Thyroid gland (tissue), 4 donors: ENCODE data around the gene CREB3L2. TPM values are rescaled to one million over a fixed set of nuclear protein-coding genes. Genes with fewer than 3 reads are reported as not detected.

Experiments used
- DNase-seq, 2 donors: peaks; one replicate each; pipeline ENCODE4 v3.0.0-alpha.2; 2019
- H3K27ac ChIP-seq, 3 donors: fragments of 200-600 bp; sonication (generic); 1 replicate in 2 of 3; 2 replicates in 1 of 3; pipeline ENCODE4 v1.5.1; 2016 to 2019; ENCODE audit warnings: mild to moderate bottlenecking in 1 of 3, moderate library complexity in 1 of 3
- H3K27me3 ChIP-seq: fragments of 200-600 bp; sonication (generic); one replicate; pipeline ENCODE4 v1.5.1; 2019
- H3K36me3 ChIP-seq, 2 donors: fragments of 200-600 bp; sonication (generic); one replicate each; pipeline ENCODE4 v1.5.1; 2016 to 2019
- H3K4me1 ChIP-seq, 2 donors: fragments of 200-600 bp; sonication (generic); one replicate each; pipeline ENCODE4 v1.5.1; 2017 to 2019
- H3K4me3 ChIP-seq, 3 donors: fragments of 200-600 bp; sonication (generic); replicated peaks in 1 of 3; 1 replicate in 2 of 3; 2 replicates in 1 of 3; pipeline ENCODE4 v1.5.1; 2016; ENCODE audit warnings: mild to moderate bottlenecking in 1 of 3
- H3K9me3 ChIP-seq: fragments of 200-600 bp; sonication (generic); one replicate; pipeline ENCODE4 v1.5.1; 2017
- POLR2A ChIP-seq, 2 donors: fragments of 450-650 bp; IDR thresholded peaks; one replicate each; pipeline ENCODE4 v1.6.1; 2017; ENCODE audit warnings: antibody characterized with exemption in 2 of 2, mild to moderate bottlenecking in 2 of 2, moderate library complexity in 1 of 2
- WGBS, 2 donors: methylation state at CpG; one replicate each; pipeline ENCODE4 v1.1.5; 2017; 5-methylcytosine and 5-hydroxymethylcytosine counted together
- intact Hi-C: fragments of 100-400 bp; cut with DNase I; formaldehyde crosslinking; loops from one replicate; pipeline ENCODE4 v1.15.1; 2023
- total RNA-seq, 4 donors: library from RNA; depleted of rRNA; stranded (reverse); fragments of >200 nt; gene quantifications; one replicate each; pipeline ENCODE4 v1.2.3, GENCODE V29; 2016
- TF ChIP-seq, protein P1 (sequence below), 6 experiments: fragments of 200-600 bp in 3 of 6; fragments of 450-650 bp in 3 of 6; sonication (generic) in 3 of 6; IDR thresholded peaks; one replicate each; pipeline ENCODE4 v1.5.1; 2016 to 2019; ENCODE audit warnings: antibody characterized with exemption in 6 of 6, mild to moderate bottlenecking in 2 of 6, inconsistent platforms in 1 of 6, moderate library complexity in 1 of 6

The CREB3L2 gene
- total RNA-seq, 4 donors from 2014 or later = 86.1 to 143 (median 103) TPM

DNA sequence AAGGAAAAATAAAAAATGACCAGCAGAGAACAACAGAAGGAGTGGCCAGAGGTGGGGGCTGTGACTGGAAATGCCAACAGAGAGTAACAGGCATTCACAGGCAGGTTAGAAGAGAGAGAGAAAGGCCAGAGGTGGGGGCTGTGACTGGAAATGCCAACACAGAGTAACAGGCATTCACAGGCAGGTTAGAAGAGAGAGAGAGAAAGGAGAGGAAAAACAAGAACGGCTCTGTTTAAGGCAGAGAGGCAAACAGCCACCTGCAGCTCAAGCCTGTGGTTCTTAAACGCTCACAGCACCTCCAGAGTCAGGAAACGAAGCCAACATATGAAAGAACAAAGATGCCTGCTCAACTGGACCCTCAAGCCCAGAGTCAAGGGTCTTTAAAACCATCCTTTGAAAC lies 115.6 kb downstream of the CREB3L2 start:
- H3K9me3 ChIP-seq = no peaks in the 10 kb centered on the region
- intact Hi-C loops = loop anchor here (5.0 kb wide), 1 partner anchor 234 kb away; no protein-coding TSS in a partner anchor
- H3K4me3 ChIP-seq = no peak overlapping the region
- peak overlapping the region; percentile 47 to 64 (median 62) for H3K27ac ChIP-seq
- H3K36me3 ChIP-seq = peaks cover 38 to 48% of the 10 kb centered on the region in 2 donors
- peak; percentile 21 to 26 for DNase-seq
- H3K27me3 ChIP-seq = no peaks in the 10 kb centered on the region
- TF ChIP-seq POLR2A (IDR thresholded peaks at IDR 0.05) = no peak
- TF ChIP-seq, protein P1, sequence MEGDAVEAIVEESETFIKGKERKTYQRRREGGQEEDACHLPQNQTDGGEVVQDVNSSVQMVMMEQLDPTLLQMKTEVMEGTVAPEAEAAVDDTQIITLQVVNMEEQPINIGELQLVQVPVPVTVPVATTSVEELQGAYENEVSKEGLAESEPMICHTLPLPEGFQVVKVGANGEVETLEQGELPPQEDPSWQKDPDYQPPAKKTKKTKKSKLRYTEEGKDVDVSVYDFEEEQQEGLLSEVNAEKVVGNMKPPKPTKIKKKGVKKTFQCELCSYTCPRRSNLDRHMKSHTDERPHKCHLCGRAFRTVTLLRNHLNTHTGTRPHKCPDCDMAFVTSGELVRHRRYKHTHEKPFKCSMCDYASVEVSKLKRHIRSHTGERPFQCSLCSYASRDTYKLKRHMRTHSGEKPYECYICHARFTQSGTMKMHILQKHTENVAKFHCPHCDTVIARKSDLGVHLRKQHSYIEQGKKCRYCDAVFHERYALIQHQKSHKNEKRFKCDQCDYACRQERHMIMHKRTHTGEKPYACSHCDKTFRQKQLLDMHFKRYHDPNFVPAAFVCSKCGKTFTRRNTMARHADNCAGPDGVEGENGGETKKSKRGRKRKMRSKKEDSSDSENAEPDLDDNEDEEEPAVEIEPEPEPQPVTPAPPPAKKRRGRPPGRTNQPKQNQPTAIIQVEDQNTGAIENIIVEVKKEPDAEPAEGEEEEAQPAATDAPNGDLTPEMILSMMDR (IDR thresholded peaks at IDR 0.05) = no peak
- peaks cover 17 to 27% of the 10 kb centered on the region in 2 donors for H3K4me1 ChIP-seq
- WGBS, 2 donors = 42% methylated on average over 3 of the region's 3 CpGs

DNA sequence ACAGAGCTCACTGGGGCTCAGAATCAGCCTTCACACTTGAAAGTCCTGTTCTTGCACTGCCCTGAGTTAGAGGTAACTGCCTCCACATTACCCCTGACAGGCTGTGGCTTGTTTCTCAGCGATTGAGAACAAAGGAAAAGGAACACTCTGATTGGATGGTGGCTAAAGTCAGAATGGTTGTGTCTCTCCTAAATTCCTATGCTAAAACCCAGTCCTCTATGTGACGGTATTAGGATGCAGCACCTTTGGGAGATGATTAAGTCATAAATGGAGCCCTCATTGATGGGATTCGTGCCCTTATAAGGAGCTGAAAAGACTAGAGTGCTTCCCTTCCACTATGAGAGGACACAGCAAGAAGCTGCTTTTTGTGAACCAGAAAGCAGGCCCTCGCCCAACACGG lies 116.2 kb downstream of the CREB3L2 start:
- intact Hi-C loops = loop anchor here (5.0 kb wide), 1 partner anchor 233 kb away; no protein-coding TSS in a partner anchor
- H3K4me1 ChIP-seq = peaks cover 14 to 21% of the 10 kb centered on the region in 2 donors
- DNase-seq = no peak
- no peaks in the 10 kb centered on the region for H3K27me3 ChIP-seq
- H3K27ac ChIP-seq = peak overlapping the region; percentile 47 to 64 (median 62)
- H3K9me3 ChIP-seq = no peaks in the 10 kb centered on the region
- WGBS, 2 donors = 94 to 97% methylated on average over 5 of the region's 5 CpGs
- H3K4me3 ChIP-seq = no peak overlapping the region
- peaks cover 40 to 48% of the 10 kb centered on the region in 2 donors for H3K36me3 ChIP-seq
- TF ChIP-seq, protein P1 (IDR thresholded peaks at IDR 0.05) = no peak
- no peak for TF ChIP-seq POLR2A (IDR thresholded peaks at IDR 0.05)

DNA sequence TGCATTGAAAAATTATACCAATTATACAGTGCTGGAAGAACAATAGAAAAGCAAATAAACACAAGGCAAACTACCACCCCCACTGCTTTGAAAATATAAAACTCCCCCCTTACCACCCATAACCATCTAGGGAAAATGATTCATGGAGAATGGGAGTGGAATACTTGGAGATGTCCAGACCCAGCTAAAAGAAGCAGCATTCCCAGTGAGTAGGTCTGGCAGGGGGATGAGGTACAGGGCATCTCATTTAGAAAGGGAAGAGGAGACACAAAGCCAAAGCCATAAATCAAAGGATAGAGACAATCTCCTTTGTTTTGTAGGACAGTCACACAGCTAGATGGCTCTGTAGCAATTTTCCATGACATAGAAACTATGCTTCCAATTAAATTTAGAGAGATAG lies 119.1 kb downstream of the CREB3L2 start:
- TF ChIP-seq POLR2A (IDR thresholded peaks at IDR 0.05) = no peak
- TF ChIP-seq, protein P1 (IDR thresholded peaks at IDR 0.05) = no peak
- Histone ChIP-seq H3K4me3 (no peak overlapping the region), H3K36me3 (peaks cover 48 to 57% of the 10 kb centered on the region in 2 donors), H3K27ac (peak overlapping the region in 1 of 3 donors; percentile 20), H3K9me3 (no peaks in the 10 kb centered on the region), H3K4me1 (peaks cover 32 to 36% of the 10 kb centered on the region in 2 donors), H3K27me3 (no peaks in the 10 kb centered on the region)
- intact Hi-C loops = no loop called here
- DNase-seq = no peak

DNA sequence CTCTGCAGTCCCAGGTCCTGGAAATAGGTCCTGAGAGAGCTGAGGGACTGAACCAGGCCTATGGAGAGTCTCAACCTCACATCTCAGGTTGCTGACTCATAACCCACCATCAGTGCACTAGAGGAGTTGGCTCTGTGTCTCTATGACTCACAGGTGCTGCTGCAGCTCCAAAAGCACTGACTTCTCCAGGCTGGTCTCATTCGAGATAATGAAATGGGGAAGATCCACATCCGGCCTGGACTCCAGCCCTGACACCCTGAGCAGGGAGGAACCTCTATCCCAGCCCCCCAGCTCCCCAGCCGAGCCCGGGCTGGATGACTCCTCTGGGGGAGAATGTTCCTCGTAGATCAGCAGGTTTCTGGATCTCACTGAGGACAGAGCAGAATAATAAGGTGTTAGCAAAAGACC lies 119.6 kb downstream of the CREB3L2 start:
- no peak for DNase-seq
- Histone ChIP-seq H3K4me1 (peaks cover 38 to 40% of the 10 kb centered on the region in 2 donors), H3K27ac (peak overlapping the region in 1 of 3 donors; percentile 20), H3K27me3 (no peaks in the 10 kb centered on the region), H3K9me3 (no peaks in the 10 kb centered on the region), H3K4me3 (no peak overlapping the region), H3K36me3 (peaks cover 48 to 57% of the 10 kb centered on the region in 2 donors)
- 90 to 100% methylated on average over 1 to 5 of the region's 5 CpGs for WGBS, 2 donors
- intact Hi-C loops = no loop called here
- TF ChIP-seq, protein P1 (IDR thresholded peaks at IDR 0.05) = no peak
- TF ChIP-seq POLR2A (IDR thresholded peaks at IDR 0.05) = no peak

DNA sequence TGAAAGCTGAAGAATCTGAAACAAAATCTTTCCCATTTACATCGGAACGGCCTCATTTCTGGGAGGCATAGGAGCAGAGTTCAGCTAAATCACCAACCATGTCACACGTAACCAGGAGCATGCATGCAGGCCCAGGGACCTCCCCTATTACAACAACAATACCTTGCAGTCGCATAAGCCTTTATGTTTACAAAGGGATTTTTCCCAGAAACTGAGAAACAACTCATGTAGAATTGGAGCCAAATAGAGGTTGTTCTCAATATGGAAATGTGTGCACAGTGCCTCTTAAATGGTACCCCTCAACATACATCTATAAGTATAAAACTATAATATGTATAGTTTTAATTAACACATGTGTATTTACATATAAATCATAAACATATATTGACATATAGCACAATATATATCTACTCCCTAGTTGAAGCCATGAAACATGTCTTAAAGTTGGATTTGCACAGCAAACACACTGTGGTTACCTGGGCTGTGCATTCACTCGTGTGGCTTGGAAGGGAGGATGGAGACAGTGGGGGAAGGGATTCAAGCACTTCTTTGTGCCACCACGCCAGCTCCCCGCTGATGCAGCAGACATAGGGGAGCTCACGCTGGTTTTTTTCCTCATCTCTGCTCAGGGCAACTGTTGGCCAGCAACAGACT lies 120.2 kb downstream of the CREB3L2 start:
- H3K4me1 ChIP-seq = peaks cover 38 to 40% of the 10 kb centered on the region in 2 donors
- H3K27ac ChIP-seq = no peak overlapping the region
- TF ChIP-seq, protein P1 (IDR thresholded peaks at IDR 0.05) = no peak
- no peak for TF ChIP-seq POLR2A (IDR thresholded peaks at IDR 0.05)
- DNase-seq = no peak
- H3K36me3 ChIP-seq = peaks cover 48 to 57% of the 10 kb centered on the region in 2 donors
- no peaks in the 10 kb centered on the region for H3K9me3 ChIP-seq
- WGBS, 2 donors = 95 to 96% methylated on average over 8 of the region's 8 CpGs
- intact Hi-C loops = no loop called here
- H3K27me3 ChIP-seq = no peaks in the 10 kb centered on the region
- no peak overlapping the region for H3K4me3 ChIP-seq
